Activated naive CD4-positive, alpha-beta T cell treated with anti-CD3 and anti-CD28 coated beads, Interleukin-2, amount 50 U/mL, for 16 hours (primary cell): ENCODE results near the gene TMEM184B.
"Not testable (repeated sequence)": the region's sequence is repeated elsewhere in the genome, so short reads cannot be mapped to it uniquely, and the experiment has no call there.

Experiments used
- DNase-seq: peaks from one replicate; pipeline ENCODE4 v3.0.0-alpha.2; 2020

The TMEM184B gene

GRCh38 chr22:38201711-38202436 lies 70.9 kb downstream of the TMEM184B start, which contains the start of gene MAFF:
Gene MAFF, plus strand, starts transcription at chr22:38201994. Its CDS starts 11,860 bp downstream, at chr22:38213854.
- DNase-seq: peak; percentile 79

GRCh38 chr22:38201371-38201710 lies 71.5 kb downstream of the TMEM184B start:
- DNase-seq: no peak

- DNase-seq: no peak
Measured at GRCh38 chr22:38199826-38200559, 72.8 kb downstream of the TMEM184B start.

- DNase-seq: no peak
Measured at GRCh38 chr22:38196791-38197419, 75.9 kb downstream of the TMEM184B start.

- no peak for DNase-seq
Measured at GRCh38 chr22:38193580-38193979, 79.2 kb downstream of the TMEM184B start.

GRCh38 chr22:38192475-38192863 lies 80.3 kb downstream of the TMEM184B start:
- DNase-seq: no peak

- DNase-seq: no peak
Measured at GRCh38 chr22:38191731-38192474, 80.9 kb downstream of the TMEM184B start.

GRCh38 chr22:38191055-38191454 lies 81.8 kb downstream of the TMEM184B start:
- no peak for DNase-seq

- no peak for DNase-seq
Measured at GRCh38 chr22:38190581-38190980, 82.2 kb downstream of the TMEM184B start.

- DNase-seq: no peak
Measured at GRCh38 chr22:38189104-38189503, 83.7 kb downstream of the TMEM184B start.

GRCh38 chr22:38187413-38188212 lies 85.2 kb downstream of the TMEM184B start:
- DNase-seq: no peak

- DNase-seq: no peak
Measured at GRCh38 chr22:38186429-38186828, 86.4 kb downstream of the TMEM184B start.

GRCh38 chr22:38184788-38185187 lies 88.0 kb downstream of the TMEM184B start:
- no peak for DNase-seq

GRCh38 chr22:38181453-38182200 lies 91.2 kb downstream of the TMEM184B start, which contains the start of gene PLA2G6:
Gene PLA2G6, minus strand, starts transcription at chr22:38181830. Its CDS starts 12,404 bp downstream, at chr22:38169426.
- peak; percentile 97 for DNase-seq

- DNase-seq: no peak
Measured at GRCh38 chr22:38180841-38181452, 91.9 kb downstream of the TMEM184B start.

- DNase-seq: not testable (repeated sequence)
Measured at GRCh38 chr22:38178605-38178937, 94.2 kb downstream of the TMEM184B start.

- no peak for DNase-seq
Measured at GRCh38 chr22:38177926-38178604, 94.7 kb downstream of the TMEM184B start.

GRCh38 chr22:38177571-38177925 lies 95.3 kb downstream of the TMEM184B start:
- DNase-seq: not testable (repeated sequence)

GRCh38 chr22:38177044-38177443 lies 95.8 kb downstream of the TMEM184B start:
- DNase-seq: no peak

- no peak for DNase-seq
Measured at GRCh38 chr22:38176170-38176741, 96.6 kb downstream of the TMEM184B start.
